HG03025 (cell line): ENCODE data around the gene PDZD7.
"Not testable (repeated sequence)": the region's sequence is repeated elsewhere in the genome, so short reads cannot be mapped to it uniquely, and the experiment has no call there.

Experiments
- ATAC-seq: cut with Tn5 transposase; IDR thresholded peaks from one replicate; pipeline ENCODE4 v1.9.1; 2021; ENCODE audit warnings: mild to moderate bottlenecking, moderate library complexity; ENCODE audit not compliant: unreplicated experiment, low FRiP score

The PDZD7 gene

DNA sequence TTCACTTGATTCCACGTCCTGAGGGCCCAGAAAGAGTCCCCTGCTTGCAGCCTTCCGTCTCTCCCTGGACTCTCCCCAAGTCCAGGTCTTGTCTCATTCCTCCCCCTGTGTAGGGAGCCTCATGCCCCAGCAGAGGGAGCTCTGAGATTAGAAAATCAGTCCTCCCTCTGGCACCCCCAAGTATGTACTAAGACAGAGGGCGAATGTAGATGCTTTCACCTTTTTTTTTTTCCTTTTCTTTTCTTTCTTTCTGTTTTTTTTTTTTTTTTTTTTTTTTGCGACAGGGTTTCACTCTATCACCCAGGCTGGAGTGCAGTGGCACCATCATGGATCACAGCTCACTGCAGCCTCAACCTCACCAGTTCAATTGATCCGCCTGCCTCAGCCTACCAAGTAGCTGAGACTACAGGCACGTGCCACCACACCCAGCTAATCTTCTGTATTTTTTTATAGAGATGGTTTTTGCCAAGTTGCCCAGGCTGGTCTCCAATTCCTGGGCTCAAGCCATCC lies 10.4 kb upstream of the PDZD7 start:
- peak; percentile 51 for ATAC-seq

DNA sequence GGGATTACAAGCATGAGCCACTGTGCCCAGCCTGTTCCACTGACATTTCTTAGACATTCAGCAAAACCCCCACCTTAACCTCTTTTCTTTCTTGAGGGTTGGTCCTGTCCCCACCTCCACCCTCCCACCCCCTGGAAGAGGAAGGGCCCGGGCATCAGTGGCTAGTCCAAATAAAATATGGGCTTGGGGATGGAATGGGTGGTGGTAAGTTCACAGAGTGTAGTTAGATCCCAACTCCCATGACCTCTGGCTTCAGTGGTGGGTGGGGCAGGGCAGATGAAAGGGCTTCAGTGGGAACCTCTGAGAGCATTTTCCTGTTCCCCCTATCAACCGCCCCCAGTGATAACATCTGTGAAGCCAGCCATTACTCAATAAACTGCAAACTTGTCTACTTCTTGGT lies 9.9 kb upstream of the PDZD7 start:
- no peak for ATAC-seq

DNA sequence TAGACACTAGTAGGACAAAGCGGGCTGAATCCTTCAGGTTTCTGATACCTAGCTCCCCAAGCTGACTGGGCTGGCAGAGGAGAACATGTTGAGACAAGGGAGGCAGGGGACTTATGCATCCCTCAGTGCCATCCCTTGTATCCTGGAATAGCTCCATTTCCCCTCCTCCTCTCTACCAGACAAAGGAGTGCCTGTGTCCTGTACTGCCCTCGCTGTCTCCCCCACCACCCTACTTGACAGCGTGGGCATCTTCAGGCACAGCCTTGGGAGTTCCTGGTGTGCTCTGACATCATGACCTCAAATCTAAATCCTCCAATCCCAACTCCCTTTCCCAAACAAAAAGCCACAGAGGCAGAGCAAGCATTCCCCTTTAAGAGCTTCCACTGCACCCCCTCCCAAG lies 9.1 kb upstream of the PDZD7 start:
- no peak for ATAC-seq

DNA sequence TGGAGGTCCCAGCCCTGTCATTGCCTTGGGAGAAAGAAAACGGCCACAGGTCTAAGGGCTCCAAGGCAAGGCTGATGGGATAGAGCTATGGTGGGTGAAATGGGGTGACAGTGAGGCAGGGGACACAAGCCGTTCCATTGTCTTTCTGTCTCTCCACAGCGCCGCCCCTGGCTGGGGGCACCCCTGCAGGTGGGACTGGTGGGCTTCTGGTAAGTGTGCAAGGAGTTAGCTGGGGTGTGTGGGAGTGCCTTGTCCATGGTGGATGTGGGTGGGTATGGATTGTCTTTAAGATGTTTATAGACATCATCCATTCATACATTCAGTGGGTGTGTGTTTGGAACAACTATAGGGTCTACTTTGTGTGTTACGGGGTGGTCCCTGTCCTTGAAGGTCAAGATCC lies 7.6 kb upstream of the PDZD7 start:
- no peak for ATAC-seq

DNA sequence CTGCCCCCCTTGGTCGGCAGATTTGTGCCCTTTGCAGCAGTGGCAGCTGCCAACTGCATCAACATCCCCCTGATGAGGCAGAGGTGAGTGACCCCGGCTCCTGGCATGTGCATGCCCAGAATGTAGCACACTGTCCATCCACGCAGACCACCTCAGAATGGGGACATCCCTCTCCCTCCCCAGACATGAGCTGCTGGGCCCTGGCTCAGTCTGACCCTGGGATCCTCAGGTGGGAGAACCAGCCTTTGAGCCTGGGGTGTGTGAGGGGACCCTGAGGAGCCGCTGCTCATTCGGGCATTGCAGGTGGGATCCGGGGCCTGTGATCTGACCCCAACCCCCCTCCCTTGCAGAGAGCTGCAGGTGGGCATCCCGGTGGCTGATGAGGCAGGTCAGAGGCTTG lies 5.8 kb upstream of the PDZD7 start:
- ATAC-seq: no peak

DNA sequence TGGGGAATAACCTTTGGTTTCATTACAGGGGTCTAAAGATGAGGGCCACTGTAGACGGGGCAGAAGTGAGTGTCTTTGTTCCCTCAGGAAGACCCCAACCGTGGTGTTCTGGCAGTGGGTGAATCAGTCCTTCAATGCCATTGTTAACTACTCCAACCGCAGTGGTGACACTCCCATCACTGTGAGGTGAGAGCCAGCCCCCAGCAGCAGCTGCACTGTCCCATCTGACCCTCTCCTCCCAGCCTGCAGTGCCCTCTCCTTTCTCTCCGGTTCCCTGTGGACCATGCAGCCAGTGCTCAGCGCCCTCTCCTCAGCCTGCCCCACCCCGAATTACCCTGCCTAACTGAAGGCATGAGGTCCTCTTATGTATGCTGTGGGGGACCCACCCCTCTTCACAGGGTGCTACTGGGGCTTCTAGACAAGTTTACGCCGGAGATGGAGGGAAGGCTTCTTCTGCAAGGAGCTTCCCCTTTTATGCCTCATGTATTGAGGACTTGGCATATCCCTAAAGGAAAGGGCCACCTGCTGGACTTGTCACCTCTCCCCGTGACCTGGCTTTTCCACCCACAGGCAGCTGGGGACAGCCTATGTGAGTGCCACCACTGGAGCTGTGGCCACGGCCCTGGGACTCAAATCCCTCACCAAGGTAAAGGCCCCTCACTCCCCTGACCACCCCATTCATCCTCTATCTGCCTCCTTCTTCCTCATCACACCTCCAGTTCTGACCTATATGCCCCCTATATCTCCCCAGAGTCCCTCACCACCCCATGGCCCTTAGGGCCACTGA lies 5.2 kb upstream of the PDZD7 start:
- ATAC-seq: no peak

DNA sequence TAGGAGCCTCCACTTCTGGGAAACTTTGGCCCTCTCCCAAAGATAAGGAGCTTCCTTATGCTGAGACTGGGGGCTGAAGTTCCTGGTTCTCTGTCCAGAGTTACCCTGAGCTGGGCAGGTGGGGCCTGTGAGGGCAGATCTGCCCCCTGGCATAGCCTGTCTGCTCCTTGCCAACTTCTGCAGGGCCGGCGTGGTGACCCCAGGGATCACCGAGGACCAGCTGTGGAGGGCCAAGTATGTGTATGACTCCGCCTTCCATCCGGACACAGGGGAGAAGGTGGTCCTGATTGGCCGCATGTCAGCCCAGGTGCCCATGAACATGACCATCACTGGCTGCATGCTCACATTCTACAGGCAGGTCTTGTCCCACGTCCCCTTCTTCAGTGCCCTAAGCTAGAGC lies 4.4 kb upstream of the PDZD7 start:
- ATAC-seq: no peak

DNA sequence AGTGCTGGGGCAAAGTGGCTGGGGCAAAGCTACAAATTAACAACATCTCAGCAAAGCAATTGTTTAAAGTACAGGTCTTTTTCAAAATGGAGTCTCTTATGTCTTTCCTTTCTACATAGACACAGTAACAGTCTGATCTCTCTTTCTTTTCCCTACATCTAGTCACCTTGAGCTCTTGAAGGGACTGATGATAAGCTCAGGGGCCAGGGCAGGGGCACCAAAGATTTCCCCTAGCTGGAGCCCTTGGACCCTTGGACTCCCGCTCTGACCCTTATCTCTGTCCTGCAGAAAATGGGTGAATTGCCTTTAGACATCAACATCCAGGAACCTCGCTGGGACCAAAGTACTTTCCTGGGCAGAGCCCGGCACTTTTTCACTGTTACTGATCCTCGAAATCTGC lies 3.5 kb upstream of the PDZD7 start:
- ATAC-seq: not testable (repeated sequence)

DNA sequence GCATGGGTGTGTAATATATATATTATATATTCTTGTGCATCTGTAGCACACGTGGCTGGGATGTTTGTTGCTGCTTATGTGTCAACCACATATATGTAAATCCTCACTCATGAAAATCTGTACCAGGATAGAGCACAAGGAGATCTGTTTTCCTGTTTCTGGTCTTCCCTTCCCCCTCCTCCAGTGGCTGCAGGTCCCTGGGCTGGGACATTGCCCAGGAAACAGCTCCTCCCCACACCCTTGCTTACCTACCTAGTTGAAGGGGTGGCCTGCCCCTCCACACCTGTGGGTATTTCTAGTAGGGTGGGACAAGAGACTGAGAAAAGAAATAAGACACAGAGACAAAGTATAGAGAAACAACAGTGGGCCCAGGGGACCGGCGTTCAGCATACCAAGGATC lies 2.3 kb upstream of the PDZD7 start:
- no peak for ATAC-seq

DNA sequence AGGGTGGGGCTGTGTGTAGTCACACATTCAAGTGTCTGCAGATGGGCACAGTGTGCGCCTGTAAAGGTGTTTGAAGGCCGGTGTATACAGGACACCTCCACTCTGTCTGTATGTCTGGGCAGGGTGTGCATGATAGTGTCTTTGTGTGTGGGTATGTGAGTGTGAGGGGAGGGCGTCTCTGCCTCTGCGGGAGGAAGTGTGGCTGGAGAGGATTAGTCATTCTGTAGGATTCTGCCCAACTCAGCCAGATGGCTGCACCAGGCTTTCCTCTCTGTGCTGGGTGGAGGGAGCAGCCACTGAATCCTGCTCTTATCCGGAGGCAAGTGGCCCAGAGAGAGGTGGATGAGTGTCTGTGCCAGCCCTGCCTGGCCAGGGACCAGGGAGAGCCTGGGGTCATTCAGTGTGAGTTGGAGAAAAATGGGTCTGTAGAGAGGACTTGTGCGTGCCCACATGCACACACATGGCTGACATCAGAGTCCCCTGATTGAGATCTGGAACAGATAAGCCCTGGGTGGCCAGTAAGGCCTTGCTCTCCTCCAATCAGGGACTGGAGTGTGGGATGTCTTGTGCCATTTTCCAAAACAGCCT lies 1.8 kb upstream of the PDZD7 start:
- no peak for ATAC-seq

DNA sequence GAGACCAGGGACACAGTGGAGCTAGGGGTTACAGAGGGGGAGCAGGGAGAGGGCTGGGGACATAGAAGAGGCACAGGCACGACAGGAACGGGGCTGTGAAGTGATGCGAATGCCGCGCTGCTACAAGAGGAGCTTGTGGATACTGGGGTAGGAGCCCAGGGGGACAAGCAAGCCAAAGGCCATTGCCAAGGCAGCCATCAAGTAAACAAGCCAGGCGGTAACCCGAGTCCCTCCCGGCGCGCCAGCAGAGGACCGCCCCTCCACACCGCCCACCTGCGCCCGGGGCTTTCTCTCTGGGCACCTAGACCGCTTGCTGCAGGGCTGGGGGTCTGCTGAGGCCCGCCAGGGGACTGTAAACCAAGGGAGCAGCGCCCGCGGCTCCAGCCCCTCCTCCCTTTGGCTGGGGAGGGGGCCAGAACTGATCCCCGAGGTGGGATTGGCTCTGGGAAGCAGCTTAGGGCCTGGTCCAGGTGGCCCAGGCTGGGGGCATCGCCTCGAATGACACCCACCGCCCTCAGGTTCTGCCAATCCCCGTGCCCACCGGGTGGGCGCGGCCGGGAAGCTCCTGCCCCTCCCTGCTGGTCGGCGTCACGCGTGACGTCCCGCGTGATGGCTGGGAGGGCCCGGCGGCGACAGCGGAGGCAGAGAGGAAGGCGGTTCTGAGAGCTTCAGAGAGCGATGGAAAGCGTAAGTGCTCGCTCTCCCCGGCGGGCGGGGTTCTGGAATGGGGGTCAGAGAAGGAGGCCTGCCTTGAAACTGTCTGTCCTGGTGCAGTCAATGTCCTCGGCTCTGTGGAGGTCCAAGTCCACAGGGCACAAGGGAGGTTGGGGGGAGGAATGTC lies 1.1 kb upstream of the PDZD7 start:
- no peak for ATAC-seq

DNA sequence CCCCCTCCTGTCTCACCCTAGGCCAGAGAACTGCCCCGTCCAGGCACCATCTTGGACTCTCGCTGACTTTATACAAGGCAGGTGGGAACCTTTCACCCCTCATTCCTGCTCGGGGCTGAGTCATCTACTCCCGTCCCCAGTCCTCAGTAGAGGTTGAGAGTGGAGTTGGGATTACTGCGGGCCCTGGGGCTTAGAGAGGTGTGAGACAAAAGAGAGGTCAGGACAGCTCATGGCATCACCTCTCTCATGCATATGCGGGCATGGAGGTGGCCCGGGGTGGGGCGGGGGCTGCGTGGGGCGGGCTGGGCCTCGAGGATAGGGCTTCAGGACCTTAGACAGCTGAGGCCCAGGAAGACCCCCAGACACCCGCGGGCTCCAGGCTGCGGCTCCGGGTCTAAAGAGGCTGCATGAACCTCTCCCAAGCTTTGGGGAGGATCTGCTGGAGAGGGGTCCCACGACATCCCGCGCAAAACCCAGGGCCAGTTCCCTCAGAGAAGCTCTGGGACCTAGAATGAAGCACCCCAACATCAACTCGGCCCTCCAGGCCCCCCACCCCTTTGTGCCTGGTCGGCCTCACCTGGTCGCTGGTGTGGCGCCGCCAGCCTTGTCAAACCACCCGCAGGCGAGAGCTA lies 317 bp downstream of the PDZD7 start:
- no peak for ATAC-seq

DNA sequence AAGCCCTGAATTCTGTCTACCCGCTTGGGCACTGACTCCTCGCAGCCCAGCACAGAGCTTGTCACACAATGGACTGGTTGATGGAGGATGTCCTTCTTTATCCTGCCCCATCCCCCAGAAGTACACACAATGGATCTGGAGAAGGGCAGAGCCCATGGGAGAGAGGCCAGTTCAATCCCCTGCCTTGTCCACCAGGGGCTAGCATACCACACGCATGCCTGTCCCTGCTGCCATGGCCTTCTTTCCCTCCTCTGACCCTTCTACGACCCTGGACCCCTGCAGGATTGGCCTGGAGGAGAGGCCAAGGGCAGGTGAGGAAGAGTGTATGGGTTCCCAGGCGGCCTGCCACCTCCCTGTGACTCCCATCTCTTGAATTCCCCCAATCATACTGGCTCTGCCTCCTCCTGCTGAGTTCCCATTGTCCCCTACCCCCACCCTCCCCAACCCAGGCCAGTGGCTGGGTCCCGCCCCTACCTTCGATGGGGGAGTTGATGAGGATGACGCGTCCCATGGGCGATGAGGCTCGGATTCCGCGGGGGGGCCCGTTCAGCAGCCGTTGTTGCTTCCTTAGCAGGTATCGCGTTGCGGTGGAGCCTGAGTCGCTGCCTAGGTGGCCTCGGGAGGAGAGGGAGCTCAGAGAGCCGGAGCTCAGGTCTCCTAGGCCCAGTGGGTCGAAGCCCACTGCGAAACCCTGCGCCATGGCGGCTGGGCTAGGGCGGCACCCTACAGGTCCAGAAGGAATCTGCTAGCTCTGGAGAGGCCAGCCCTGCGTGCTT lies 1.2 kb downstream of the PDZD7 start:
- ATAC-seq: no peak

DNA sequence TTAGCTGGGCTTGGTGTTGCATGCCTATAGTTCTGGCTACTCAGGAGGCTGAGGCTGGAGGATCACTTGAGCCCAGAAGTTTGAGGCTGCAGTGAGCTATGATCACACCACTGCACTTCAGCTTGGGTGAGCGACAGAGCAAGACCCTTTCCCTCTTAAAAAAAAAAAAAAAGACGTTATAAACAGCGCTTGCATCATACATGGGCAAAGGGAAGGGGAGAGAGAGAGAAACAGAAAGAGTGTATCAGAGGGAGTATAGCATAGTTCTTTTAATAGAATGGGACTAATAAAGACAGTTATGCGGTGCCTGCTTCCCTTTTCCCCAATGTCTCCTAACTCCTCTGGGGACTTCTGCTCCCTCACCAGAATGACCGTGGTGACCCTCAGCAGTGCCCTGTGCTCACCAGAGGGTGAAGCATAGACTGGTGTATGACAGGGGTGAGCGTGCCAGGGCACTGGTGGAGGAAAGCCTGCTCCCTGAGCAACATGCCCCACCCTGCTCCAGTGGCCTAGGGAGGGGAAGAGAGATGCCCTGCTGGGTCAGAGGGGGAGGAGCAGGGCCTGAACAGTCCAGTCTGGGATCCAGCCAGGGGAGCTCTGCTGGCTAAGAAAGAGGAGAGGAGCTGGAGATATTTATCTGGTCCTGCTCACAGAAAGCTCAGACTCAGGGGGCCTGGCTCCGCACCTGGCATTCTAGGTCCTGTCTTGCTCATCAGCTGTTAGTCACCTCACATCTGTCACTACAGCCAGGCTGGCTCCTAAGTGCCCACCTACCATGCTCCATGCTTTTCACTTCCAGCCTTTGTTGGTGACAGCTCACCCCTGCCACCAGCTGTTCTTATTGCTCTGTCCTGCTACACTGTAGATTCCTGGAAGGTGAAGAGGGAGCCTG lies 2.2 kb downstream of the PDZD7 start:
- no peak for ATAC-seq

DNA sequence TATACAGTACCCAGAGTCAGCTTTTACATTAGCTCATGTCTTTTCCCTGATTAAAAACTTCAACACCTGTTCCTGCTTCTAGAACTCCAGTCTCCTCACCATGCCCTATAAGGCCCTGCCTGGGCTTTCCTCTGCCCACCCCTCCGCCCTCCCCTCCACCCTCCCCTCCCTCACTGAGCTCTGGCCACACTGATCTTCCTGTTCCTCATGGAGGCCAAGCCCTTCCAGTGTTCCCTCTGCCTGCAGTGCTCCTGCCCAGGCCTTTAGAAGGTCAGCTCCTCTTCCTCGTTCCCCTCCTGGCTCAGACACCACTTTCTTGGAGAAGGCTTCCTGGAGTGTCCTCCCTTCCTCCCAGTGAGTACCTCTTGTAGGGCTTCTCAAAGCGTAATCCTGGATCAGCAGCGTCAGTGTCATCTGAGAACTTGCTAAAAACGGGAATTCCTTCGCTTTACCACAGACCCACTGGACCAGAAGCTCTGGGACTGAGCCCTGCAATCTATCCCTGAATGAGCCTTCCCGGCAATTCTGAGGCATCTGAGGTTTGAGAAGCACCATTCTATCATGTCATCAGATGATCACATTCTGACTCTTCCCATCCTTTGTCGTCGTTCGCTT lies 3.7 kb downstream of the PDZD7 start:
- no peak for ATAC-seq

DNA sequence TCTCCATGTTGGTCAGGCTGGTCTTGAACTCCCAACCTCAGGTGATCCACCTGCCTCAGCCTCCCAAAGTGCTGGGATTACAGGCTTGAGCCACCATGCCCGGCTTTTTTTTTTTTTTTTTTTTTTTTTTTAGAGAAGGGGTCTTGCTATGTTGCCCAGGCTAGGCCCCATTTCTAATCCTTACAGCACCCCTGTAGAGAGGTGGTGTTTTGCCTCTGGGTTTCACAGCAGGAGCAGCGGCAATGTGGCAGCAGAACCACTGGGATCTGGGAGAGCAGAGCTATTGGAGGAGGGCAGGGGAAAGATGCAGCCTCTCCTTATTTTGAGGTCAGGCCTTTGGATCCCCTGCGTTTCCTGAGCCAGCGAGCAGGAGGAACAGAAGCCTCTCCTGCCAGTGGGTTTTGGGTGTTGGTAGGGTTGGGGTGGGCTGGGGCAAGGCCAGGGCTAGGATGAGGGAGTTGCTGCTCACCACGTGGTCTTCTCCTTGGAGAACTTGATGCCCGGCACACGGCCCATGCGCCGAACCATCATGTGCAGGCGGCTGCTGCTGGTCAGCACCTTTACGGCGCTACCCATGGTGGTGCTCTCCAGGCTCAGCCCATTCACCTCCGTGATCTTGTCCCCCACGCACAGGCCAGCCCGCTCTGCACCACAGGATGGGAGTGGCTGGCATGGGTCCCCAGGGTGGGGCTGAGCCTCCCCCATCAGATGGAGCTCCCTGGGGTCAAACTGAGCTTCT lies 7.8 kb downstream of the PDZD7 start:
- ATAC-seq: no peak

DNA sequence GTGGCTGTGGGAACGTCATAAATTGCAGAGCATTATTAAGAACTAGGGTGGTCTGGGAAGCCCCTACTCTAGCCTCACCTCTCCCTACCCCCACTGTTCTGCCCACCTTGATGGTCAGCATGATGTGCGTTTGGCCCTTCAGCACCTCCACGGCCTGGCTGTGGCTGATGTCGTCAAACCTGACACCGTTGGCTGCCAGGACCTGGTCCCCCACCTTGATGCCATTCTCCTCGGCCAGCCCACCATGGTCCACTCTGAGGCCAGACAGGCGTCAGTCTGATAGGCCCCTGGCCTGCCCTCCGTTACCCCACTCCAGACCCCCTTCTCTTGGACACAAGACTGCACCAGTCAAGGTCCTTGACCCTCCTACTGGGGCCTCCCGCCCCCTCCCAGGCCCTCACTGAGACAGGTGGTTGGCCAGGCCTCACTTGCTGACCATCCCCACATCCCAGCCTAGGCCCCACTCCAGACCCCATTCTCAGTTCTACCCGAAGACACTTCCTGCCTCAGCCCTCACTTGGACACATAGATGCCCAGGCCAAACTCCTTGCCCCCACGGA lies 9.2 kb downstream of the PDZD7 start:
- no peak for ATAC-seq

DNA sequence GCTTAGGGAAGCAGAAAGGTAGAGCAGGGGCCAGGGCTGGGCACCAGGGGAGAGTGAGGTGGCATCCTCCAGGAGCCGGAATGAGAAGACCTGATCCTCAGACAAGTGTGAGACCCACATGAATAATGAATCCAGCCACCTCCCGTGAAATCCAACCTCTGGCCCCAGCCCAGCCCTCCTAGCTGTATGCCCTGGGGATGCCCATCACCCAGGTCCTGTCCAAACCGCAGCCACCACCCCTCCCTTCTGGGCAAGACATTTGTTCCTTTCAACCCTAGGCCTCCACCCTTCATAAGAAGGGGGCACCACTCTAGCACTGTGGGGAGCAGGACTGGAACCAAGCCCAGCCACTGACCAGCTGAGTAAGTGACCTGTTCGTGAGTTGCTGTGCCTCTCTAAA lies 9.7 kb downstream of the PDZD7 start:
- no peak for ATAC-seq
